Activated naive CD8-positive, alpha-beta T cell (primary cell): Measurements from ENCODE around the gene LIM2.

ENCODE experiments used
- H3K27ac Mint-ChIP-seq: one replicate; pipeline ENCODE4 v1.8.0; 2021; ENCODE audit warnings: mixed read lengths
- H3K27me3 Mint-ChIP-seq: one replicate; pipeline ENCODE4 v1.8.0; 2021; ENCODE audit warnings: mixed read lengths
- H3K36me3 Mint-ChIP-seq: one replicate; pipeline ENCODE4 v1.8.0; 2021; ENCODE audit warnings: mixed read lengths
- H3K4me1 Mint-ChIP-seq: one replicate; pipeline ENCODE4 v1.8.0; 2021; ENCODE audit warnings: low read depth, mixed read lengths
- H3K4me3 Mint-ChIP-seq: one replicate; pipeline ENCODE4 v1.8.0; 2021; ENCODE audit warnings: mild to moderate bottlenecking, mixed read lengths
- H3K9me3 Mint-ChIP-seq: one replicate; pipeline ENCODE4 v1.8.0; 2021; ENCODE audit warnings: low read depth, mixed read lengths

LIM2 gene

DNA sequence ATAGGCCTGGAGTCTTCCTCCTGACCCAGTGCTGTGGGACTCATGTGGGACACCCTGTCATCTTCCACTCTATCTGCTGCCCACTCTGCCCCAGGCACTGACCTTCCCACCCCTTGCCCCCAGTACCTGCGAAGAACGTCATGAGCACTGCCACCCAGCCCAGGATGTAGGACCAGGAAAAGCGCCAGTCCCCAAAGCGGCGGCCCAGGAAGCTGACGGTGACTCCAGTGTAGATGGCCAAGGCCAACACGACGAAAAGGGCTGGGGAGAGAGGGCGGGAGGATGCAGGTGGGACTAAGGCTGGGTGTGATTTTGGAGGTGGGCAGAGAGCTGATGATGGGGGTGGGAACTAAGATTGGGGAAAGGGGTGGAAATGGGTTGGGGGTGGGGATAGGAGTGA lies 7.4 kb downstream of the LIM2 start:
- Mint-ChIP-seq H3K9me3 (no peaks in the 10 kb centered on the region), H3K4me3 (no peak overlapping the region), H3K4me1 (peaks cover 30% of the 10 kb centered on the region), H3K36me3 (no peaks in the 10 kb centered on the region), H3K27me3 (no peaks in the 10 kb centered on the region), H3K27ac (no peak overlapping the region)

DNA sequence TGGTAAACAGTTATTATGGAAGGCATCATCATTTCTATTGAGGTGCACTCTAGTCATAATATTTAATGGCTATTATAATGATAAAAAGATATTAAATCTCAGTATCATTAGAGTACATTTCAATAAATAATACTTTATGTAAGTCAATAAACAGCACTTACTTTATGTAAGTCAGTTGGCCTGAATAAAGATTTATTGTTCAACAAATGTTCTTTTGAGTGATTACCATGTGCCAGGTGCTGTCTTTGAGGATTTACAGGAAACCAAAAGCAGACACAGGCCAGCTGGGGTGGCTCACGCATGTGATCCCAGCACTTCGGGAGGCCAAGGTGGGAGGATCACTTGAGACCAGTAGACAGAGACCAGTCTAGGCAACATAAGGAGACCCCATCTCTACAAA lies 10.4 kb downstream of the LIM2 start:
- H3K27me3 Mint-ChIP-seq: no peaks in the 10 kb centered on the region
- no peaks in the 10 kb centered on the region for H3K36me3 Mint-ChIP-seq
- H3K27ac Mint-ChIP-seq: peak overlapping the region; percentile 34
- H3K4me3 Mint-ChIP-seq: no peak overlapping the region
- H3K4me1 Mint-ChIP-seq: peaks cover 57% of the 10 kb centered on the region
- H3K9me3 Mint-ChIP-seq: no peaks in the 10 kb centered on the region

GRCh38 chr19:51375504-51376221 lies 12.1 kb downstream of the LIM2 start:
- Mint-ChIP-seq H3K4me1 (peaks cover 69% of the 10 kb centered on the region), H3K27ac (peak overlapping the region; percentile 92), H3K9me3 (no peaks in the 10 kb centered on the region), H3K27me3 (no peaks in the 10 kb centered on the region), H3K4me3 (peak overlapping the region; percentile 70), H3K36me3 (no peaks in the 10 kb centered on the region)

- no peaks in the 10 kb centered on the region for H3K27me3 Mint-ChIP-seq
- H3K36me3 Mint-ChIP-seq: peaks cover 4% of the 10 kb centered on the region
- H3K9me3 Mint-ChIP-seq: no peaks in the 10 kb centered on the region
- peak within 1 kb of the TSS; percentile 94 for H3K27ac Mint-ChIP-seq
- peaks cover 76% of the 10 kb centered on the region for H3K4me1 Mint-ChIP-seq
- H3K4me3 Mint-ChIP-seq: peak within 1 kb of the TSS; percentile 87
Measured at GRCh38 chr19:51372649-51373504, 14.9 kb downstream of the LIM2 start, which contains the start of gene NKG7. Gene NKG7 (minus strand): TSS chr19:51372654. CDS start chr19:51372535, 119 bp downstream.

- peaks cover 77% of the 10 kb centered on the region for H3K4me1 Mint-ChIP-seq
- peak overlapping the region; percentile 87 for H3K4me3 Mint-ChIP-seq
- H3K36me3 Mint-ChIP-seq: peaks cover 4% of the 10 kb centered on the region
Measured at GRCh38 chr19:51372021-51372648, 15.6 kb downstream of the LIM2 start.

GRCh38 chr19:51371186-51371690 lies 16.5 kb downstream of the LIM2 start:
- H3K9me3 Mint-ChIP-seq: no peaks in the 10 kb centered on the region
- no peaks in the 10 kb centered on the region for H3K27me3 Mint-ChIP-seq
- H3K36me3 Mint-ChIP-seq: peaks cover 4% of the 10 kb centered on the region
- H3K4me3 Mint-ChIP-seq: peak overlapping the region; percentile 87
- H3K27ac Mint-ChIP-seq: peak overlapping the region; percentile 94
- H3K4me1 Mint-ChIP-seq: peaks cover 72% of the 10 kb centered on the region

More at GRCh38 chr19:51372021-51372648, 15.6 kb downstream of the LIM2 start:
- no peaks in the 10 kb centered on the region for H3K9me3 Mint-ChIP-seq
- peak overlapping the region; percentile 94 for H3K27ac Mint-ChIP-seq
- H3K27me3 Mint-ChIP-seq: no peaks in the 10 kb centered on the region

- peaks cover 4% of the 10 kb centered on the region for H3K36me3 Mint-ChIP-seq
- H3K27me3 Mint-ChIP-seq: no peaks in the 10 kb centered on the region
- H3K4me1 Mint-ChIP-seq: peaks cover 69% of the 10 kb centered on the region
- H3K4me3 Mint-ChIP-seq: peak overlapping the region; percentile 87
- peak overlapping the region; percentile 94 for H3K27ac Mint-ChIP-seq
- H3K9me3 Mint-ChIP-seq: no peaks in the 10 kb centered on the region
Measured at GRCh38 chr19:51370230-51370629, 17.5 kb downstream of the LIM2 start.

DNA sequence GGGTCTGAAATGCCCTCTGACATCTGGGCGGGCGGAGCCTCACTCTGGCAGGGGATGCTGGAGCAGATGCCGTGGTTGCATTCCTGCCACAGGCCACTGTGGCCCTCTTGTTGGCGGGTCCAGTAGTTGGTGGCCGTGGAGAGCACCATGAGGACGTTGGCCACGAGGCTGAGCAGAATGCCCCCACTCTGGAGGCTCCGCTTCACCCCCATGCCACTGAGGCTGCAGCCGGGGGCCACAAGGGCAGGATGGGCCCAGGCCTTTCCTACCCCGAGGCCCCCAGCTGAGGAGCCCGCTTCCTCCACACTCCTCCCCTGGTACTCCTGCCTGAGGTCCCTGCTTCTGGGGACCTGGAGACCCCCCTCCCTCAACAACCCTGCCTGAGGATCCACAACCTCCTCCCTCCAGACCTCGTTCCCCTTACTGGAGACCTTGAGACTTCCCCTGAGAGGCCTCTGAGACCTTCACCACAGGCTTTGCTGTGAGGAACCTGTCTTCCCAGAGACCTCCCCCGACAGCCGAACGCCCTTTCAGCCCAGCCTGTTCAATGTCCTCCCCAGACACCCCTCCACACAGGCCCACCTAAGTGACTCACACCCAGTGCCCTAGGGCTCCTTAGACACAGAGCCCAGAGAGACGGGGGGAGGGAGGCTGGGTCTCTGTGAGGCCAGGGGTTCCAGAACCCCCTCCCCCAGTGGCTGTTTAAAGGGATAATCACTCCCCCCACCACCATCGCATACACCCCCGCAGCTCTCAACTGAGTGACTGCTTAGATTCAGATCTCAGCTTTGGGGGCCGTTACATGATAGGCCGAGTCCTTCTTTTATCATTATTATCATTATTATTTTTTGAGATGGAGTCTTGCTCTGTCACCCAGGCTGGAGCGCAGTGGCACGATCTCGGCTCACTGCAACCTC lies 19.1 kb downstream of the LIM2 start, which contains the start of gene CLDND2:
Gene CLDND2 (minus strand): TSS at position 638 of the 917 bp plus-strand sequence. CDS start 426 bp downstream, at position 212.
- Mint-ChIP-seq H3K9me3 (no peaks in the 10 kb centered on the region), H3K36me3 (peaks cover 4% of the 10 kb centered on the region), H3K4me1 (peaks cover 66% of the 10 kb centered on the region), H3K4me3 (peak within 1 kb of the TSS; percentile 100), H3K27ac (peak within 1 kb of the TSS; percentile 99), H3K27me3 (no peaks in the 10 kb centered on the region)

DNA sequence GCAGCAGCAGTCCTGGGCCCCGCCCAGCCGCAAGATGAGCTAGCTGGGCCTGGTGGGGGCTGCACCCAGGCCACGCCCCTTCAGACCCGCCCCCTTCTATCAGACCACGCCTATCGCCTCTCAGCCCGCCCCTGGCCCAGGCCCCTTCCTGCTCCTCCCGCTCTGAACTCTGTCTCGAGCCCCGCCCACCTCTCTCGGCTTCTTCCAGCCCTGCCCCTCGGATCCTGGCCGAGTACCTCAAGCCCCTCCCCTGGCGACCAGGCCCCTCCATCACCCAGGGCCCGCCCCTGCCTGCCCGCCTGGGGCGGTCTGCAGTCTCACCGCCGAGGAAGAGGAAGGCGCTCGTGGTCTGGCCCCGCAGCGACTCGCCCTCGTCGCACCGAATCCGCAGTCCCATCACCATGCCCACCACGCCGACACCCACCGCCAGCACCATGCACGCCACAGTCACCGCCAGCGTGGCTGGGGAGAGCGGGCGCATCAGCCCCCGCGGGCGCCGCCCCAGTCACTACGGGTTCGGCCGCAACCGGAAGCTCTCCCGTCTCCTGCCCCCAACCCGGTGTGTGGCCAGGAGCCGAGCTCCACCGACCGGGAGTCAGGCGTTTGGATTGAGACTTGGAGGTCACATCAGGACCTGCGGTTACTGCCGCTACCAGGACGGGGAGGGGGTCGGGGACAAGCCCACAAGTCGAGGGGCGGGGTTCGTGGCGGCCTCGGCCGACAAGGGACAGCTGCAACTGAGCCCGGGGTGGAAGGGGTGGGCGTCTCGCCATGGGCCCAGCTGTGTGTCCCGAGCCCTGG lies 20.0 kb downstream of the LIM2 start:
- Mint-ChIP-seq H3K27me3 (no peaks in the 10 kb centered on the region), H3K4me1 (peaks cover 66% of the 10 kb centered on the region), H3K36me3 (peaks cover 4% of the 10 kb centered on the region), H3K4me3 (peak overlapping the region; percentile 100), H3K27ac (peak overlapping the region; percentile 99), H3K9me3 (no peaks in the 10 kb centered on the region)

- Mint-ChIP-seq H3K36me3 (peaks cover 4% of the 10 kb centered on the region), H3K27me3 (no peaks in the 10 kb centered on the region), H3K4me1 (peaks cover 66% of the 10 kb centered on the region), H3K9me3 (no peaks in the 10 kb centered on the region), H3K4me3 (peak overlapping the region; percentile 100), H3K27ac (peak overlapping the region; percentile 99)
Measured at GRCh38 chr19:51367255-51367564, 20.6 kb downstream of the LIM2 start.

DNA sequence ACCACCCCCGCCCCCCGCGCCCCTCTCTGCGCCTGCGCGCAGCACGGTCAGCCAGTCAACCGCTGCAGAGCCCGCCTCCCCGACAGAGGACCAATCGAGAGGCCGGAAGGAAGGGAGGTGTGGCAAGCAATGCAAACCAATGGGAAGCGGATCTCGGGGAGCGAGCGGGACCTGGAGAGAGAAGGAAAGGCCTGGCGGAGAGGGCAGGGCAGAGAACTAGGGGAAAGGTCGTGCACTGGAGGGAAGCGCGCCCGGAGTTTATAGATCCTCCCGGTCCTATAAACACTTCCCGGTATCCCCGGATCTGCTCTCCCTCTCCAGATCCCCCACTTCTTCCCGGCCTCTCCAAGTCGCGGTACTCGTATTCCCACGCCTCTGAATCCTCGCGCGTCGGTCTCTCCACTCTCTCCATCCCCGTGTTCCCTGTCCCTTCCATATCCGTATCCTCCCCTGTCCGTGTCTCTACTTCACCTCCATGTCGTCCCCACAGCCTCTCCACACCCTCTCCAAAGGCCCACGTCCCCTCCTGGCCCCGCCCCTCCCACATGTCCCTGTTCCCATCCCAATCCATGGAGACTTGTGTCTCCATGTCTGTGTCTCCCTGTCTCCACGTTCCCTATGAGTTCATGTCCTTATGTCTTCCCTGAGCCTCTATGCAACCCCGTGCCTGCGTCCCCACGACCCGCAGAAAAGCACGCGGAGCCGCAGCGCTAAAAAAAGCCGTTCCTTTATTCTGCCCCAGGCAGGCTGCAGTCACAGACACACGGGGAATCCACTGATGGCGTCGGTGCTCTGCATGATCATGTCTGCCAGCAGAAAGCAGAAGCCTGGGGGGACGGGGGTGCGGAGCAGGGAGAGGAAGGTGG lies 21.2 kb downstream of the LIM2 start:
- peak overlapping the region; percentile 100 for H3K4me3 Mint-ChIP-seq
- no peaks in the 10 kb centered on the region for H3K27me3 Mint-ChIP-seq
- peaks cover 65% of the 10 kb centered on the region for H3K4me1 Mint-ChIP-seq
- no peaks in the 10 kb centered on the region for H3K9me3 Mint-ChIP-seq
- H3K27ac Mint-ChIP-seq: peak overlapping the region; percentile 99
- peaks cover 4% of the 10 kb centered on the region for H3K36me3 Mint-ChIP-seq

- no peaks in the 10 kb centered on the region for H3K27me3 Mint-ChIP-seq
- no peaks in the 10 kb centered on the region for H3K9me3 Mint-ChIP-seq
- H3K4me3 Mint-ChIP-seq: peak within 1 kb of the TSS; percentile 100
- H3K4me1 Mint-ChIP-seq: peaks cover 59% of the 10 kb centered on the region
- peaks cover 4% of the 10 kb centered on the region for H3K36me3 Mint-ChIP-seq
- peak within 1 kb of the TSS; percentile 99 for H3K27ac Mint-ChIP-seq
Measured at GRCh38 chr19:51365965-51366388, 21.8 kb downstream of the LIM2 start, which contains the start of gene ETFB. Gene ETFB (minus strand): TSS chr19:51366388. CDS start chr19:51366326, 62 bp downstream.
